Right lobe of liver (tissue), 6 donors: ENCODE data around the gene POLR2E. TPM values are rescaled to one million over a fixed set of nuclear protein-coding genes. Genes with fewer than 3 reads are reported as not detected.

ENCODE experiments used
- ATAC-seq, 4 donors: fragments of 200-7000 bp; cut with Tn5 transposase; one replicate each; pipeline ENCODE4 v1.9.1; 2020; ENCODE audit warnings: mild to moderate bottlenecking in 4 of 4, moderate library complexity in 4 of 4
- DNase-seq, 3 donors: peaks; one replicate each; pipeline ENCODE4 v3.0.0-alpha.2; 2020
- H3K27ac ChIP-seq, 3 donors: fragments of 200-600 bp; one replicate each; pipeline ENCODE4 v1.8.0; 2022
- H3K27me3 ChIP-seq, 2 donors: fragments of 200-600 bp; one replicate each; pipeline ENCODE4 v1.8.0; 2022
- H3K36me3 ChIP-seq, 4 donors: fragments of 200-600 bp; sonication (generic) in 1 of 4; one replicate each; pipeline versions ENCODE4 v1.5.1 to v1.8.0; 2017 to 2022; ENCODE audit warnings: control low read depth in 1 of 4
- H3K4me1 ChIP-seq, 4 donors: fragments of 200-600 bp; sonication (generic) in 1 of 4; one replicate each; pipeline versions ENCODE4 v1.5.1 to v1.8.0; 2017 to 2022; ENCODE audit warnings: control low read depth in 1 of 4
- H3K4me3 ChIP-seq, 3 donors: fragments of 200-600 bp; one replicate each; pipeline ENCODE4 v1.8.0; 2022
- H3K9me3 ChIP-seq, 4 donors: fragments of 200-600 bp; sonication (generic) in 1 of 4; one replicate each; pipeline versions ENCODE4 v1.5.1 to v1.8.0; 2017 to 2022; ENCODE audit warnings: control low read depth in 1 of 4
- POLR2A ChIP-seq: fragments of 450-650 bp; IDR thresholded peaks from one replicate; pipeline ENCODE4 v1.6.1; 2017; ENCODE audit warnings: antibody characterized with exemption, mild to moderate bottlenecking
- WGBS: methylation state at CpG from one replicate; pipeline ENCODE4 v1.1.6; 2018; ENCODE audit warnings: low coverage, low lambda C conversion rate; ENCODE audit not compliant: insufficient coverage; ENCODE audit errors: missing lambda C conversion rate; 5-methylcytosine and 5-hydroxymethylcytosine counted together
- intact Hi-C, 2 donors: fragments of 100-400 bp; cut with DNase I; formaldehyde crosslinking; loops; one replicate each; pipeline versions ENCODE4 v1.11.2 to v1.14.1; 2022
- total RNA-seq, 6 experiments: library from RNA; depleted of rRNA in 2 of 6; stranded (reverse); fragments of >200 nt in 2 of 6; fragmentation: NEBNext Ultra II Directional in 3 of 6; extraction: Animal tissue kit (Norgen Biotek cat#: 25700) in 3 of 6; gene quantifications; one replicate each; pipeline versions ENCODE4 v1.1.0 to v1.2.4, GENCODE V29; 2016 to 2023
- TF ChIP-seq, protein P1 (sequence below), 4 donors: fragments of 200-600 bp in 3 of 4; fragments of 450-650 bp in 1 of 4; IDR thresholded peaks; one replicate each; pipeline versions ENCODE4 v1.5.1 to v1.8.0; 2016 to 2022; ENCODE audit warnings: antibody characterized with exemption in 4 of 4, mild to moderate bottlenecking in 2 of 4
- donor health status: DM: no; HTN: yes; CAD: no.
- donor health status: DM: no; HTN: no; CAD: no.
- donor health status: DM: no; HTN: no; CAD: no.
- donor health status: DM: no; HTN: yes; CAD: no.
- donor health status: DM: no; HTN: yes; CAD: no.

The POLR2E gene
- total RNA-seq, 6 experiments from 2014 or later, result 112 to 256 (median 131) TPM

DNA sequence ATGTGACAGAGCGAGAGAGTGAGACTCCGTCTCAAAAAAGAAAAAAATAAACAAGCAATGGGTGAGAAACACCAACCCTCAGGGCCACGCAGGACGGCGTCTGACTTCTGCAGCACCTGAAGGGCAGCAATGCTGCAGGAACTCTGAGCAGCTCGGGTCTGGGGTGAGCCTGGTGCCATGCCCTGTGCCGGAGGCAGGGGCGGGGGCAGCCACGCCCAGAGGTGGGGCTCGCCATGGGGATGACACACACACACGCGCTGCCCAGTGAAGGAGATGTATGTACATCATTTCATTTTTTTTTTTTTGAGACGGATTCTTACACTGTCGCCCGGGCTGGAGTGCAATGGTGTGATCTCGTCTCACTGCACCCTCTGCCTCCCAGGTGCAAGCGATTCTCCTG lies 32.9 kb upstream of the POLR2E start:
- Histone ChIP-seq H3K36me3 (peaks cover 12 to 40% (median 21%) of the 10 kb centered on the region in 4 donors), H3K4me3 (no peak overlapping the region), H3K9me3 (no peaks in the 10 kb centered on the region), H3K4me1 (no peaks in the 10 kb centered on the region), H3K27me3 (no peaks in the 10 kb centered on the region), H3K27ac (no peak overlapping the region)
- WGBS, result 80% methylated on average over 3 of the region's 17 CpGs
- intact Hi-C loops, result no loop called here
- TF ChIP-seq POLR2A, result no peak
- TF ChIP-seq, protein P1, sequence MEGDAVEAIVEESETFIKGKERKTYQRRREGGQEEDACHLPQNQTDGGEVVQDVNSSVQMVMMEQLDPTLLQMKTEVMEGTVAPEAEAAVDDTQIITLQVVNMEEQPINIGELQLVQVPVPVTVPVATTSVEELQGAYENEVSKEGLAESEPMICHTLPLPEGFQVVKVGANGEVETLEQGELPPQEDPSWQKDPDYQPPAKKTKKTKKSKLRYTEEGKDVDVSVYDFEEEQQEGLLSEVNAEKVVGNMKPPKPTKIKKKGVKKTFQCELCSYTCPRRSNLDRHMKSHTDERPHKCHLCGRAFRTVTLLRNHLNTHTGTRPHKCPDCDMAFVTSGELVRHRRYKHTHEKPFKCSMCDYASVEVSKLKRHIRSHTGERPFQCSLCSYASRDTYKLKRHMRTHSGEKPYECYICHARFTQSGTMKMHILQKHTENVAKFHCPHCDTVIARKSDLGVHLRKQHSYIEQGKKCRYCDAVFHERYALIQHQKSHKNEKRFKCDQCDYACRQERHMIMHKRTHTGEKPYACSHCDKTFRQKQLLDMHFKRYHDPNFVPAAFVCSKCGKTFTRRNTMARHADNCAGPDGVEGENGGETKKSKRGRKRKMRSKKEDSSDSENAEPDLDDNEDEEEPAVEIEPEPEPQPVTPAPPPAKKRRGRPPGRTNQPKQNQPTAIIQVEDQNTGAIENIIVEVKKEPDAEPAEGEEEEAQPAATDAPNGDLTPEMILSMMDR (IDR thresholded peaks at IDR 0.05), result no peak
- no peak for DNase-seq
- no peak for ATAC-seq

DNA sequence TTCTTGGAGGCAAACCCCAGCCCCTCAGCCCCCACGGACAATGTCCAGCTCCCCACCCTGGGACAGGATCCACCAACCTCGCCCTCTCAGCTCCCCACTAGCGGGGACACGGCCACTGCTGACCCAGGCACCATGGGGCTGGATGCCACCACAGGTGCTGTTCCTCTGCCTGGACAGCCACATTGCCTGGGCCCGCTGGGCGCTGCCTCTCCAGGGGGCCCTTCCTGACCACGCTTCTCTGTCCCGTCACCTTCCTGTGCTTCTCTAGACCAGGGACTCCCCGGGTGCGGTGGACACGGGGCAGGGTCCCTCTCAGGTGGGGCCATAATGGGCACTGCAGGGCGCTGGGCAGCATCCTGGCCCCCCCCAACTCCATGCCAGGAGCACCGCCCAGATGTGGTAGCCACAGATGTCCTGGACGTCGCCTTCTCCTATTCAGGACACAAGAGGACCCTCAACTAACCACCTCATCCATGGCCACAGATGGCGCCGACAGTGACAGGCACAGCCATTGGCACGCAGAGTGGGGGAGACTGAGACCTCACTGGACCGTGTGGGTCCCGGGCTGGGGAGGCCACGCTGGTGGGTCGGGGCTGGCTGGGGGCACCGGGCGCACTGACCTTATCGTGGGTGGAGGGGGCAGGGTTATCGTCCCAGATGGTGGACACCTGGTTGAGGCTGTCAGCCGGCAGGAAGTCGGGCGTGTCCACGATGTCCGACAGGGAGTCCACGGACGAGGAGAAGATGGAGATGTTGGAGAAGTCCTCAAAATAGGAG lies 32.0 kb upstream of the POLR2E start:
- H3K27ac ChIP-seq, result no peak overlapping the region
- no peak for DNase-seq
- H3K27me3 ChIP-seq, result no peaks in the 10 kb centered on the region
- peaks cover 15 to 48% (median 27%) of the 10 kb centered on the region in 4 donors for H3K36me3 ChIP-seq
- WGBS, result 88% methylated on average over 15 of the region's 33 CpGs
- no peaks in the 10 kb centered on the region for H3K4me1 ChIP-seq
- ATAC-seq, result no peak
- no peak for TF ChIP-seq POLR2A
- TF ChIP-seq, protein P1 (IDR thresholded peaks at IDR 0.05), result no peak
- intact Hi-C loops, result no loop called here
- H3K4me3 ChIP-seq, result no peak overlapping the region
- H3K9me3 ChIP-seq, result no peaks in the 10 kb centered on the region

DNA sequence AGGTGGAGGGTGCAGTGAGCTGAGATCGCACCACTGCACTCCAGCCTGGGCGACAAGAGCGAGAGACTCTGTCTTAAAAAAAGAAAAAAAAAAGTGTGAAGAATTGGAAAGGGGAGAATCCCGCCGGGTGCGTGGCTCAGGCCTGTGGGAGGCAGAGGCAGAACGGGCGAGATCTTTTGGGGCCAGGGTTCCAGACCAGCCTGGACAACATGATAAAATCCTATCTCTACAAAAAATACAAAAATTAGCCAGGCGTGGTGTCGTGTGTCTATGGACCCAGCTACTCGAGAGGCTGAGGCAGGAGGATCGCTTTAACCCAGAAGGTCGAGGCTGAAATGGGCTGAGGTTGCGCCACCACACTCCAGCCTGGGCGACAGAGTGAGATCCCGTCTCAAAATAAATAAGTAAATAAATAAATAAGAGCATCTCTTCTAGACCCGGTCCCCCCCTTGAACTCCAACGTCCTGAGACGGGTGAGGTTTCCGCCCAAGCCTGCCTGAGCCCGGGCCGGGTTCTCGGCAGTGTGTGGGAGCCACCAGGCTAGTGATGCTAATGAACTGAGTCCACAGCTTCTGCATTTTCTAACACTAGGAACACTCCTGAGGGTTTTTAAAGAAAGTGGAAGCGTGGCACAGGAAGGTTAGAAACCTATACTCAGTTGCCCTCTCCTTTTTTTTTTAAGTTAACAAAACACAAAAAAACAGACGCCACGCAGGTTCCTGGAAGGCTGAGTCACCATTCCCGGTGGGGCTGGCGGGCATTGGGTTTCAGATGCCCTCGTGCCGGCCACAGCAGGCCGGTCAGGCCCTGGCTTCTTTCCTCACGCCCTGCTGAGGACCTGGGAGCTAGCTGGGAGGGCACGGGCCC lies 30.7 kb upstream of the POLR2E start:
- Histone ChIP-seq H3K9me3 (no peaks in the 10 kb centered on the region), H3K4me3 (no peak overlapping the region), H3K4me1 (no peaks in the 10 kb centered on the region), H3K27me3 (no peaks in the 10 kb centered on the region), H3K27ac (no peak overlapping the region), H3K36me3 (peaks cover 15 to 61% (median 36%) of the 10 kb centered on the region in 4 donors)
- DNase-seq (no peak), ATAC-seq (no peak)
- intact Hi-C loops, result no loop called here
- TF ChIP-seq POLR2A, result no peak
- TF ChIP-seq, protein P1 (IDR thresholded peaks at IDR 0.05), result no peak
- WGBS, result 89% methylated on average over 14 of the region's 33 CpGs

DNA sequence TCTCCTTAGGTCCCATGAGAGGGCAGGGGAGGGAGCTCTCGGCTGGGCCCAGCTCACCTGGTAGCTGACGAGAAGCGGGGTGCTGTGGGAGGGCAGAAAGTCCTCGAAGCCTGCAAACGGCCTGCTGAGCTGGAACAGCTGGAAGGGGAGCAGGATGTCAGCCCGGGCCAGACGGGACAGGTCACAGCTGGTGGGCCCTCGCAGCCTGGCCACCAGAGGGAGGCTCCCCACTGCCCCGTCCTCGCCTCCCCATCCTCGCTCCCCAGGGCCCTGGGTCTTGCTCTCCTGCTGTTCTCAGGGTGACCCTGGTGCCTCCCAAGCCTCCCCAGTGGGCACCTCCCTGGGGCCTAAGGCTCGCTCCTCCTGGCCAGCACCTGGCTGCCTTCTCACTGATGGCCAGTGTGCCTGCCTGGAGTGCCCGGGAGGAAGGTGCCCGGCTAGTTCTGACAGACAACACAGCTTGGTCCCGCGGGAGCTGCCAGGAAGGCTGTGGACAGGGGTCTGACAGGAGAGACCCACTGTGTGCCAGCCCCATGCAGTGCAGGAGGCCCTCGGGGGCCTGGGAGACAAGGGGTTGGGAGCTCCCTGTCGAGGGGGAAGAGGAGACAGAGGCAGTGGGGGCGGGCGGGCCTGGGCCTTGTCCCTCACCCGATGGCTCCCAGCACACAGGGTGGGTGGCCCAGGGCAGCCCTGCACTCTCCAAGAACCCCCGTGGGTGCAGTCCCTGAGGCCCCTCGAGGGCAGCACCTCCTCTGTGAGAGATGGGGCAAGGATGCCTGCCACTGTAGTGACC lies 28.9 kb upstream of the POLR2E start:
- no peak overlapping the region for H3K27ac ChIP-seq
- DNase-seq, result no peak
- intact Hi-C loops, result no loop called here
- H3K4me3 ChIP-seq, result no peak overlapping the region
- peaks cover 17 to 78% (median 44%) of the 10 kb centered on the region in 4 donors for H3K36me3 ChIP-seq
- no peaks in the 10 kb centered on the region for H3K9me3 ChIP-seq
- no peaks in the 10 kb centered on the region for H3K4me1 ChIP-seq
- H3K27me3 ChIP-seq, result no peaks in the 10 kb centered on the region
- WGBS, result 100% methylated on average over 1 of the region's 23 CpGs
- ATAC-seq, result no peak
- no peak for TF ChIP-seq POLR2A
- TF ChIP-seq, protein P1 (IDR thresholded peaks at IDR 0.05), result no peak
